GM21619 (cell line): ENCODE data around the gene GOLGA6C.
"Not testable (repeated sequence)": the region's sequence is repeated elsewhere in the genome, so short reads cannot be mapped to it uniquely, and the experiment has no call there.

Experiments used
- ATAC-seq: cut with Tn5 transposase; IDR thresholded peaks from one replicate; pipeline ENCODE4 v1.9.1; 2021; ENCODE audit not compliant: unreplicated experiment

The GOLGA6C gene

DNA sequence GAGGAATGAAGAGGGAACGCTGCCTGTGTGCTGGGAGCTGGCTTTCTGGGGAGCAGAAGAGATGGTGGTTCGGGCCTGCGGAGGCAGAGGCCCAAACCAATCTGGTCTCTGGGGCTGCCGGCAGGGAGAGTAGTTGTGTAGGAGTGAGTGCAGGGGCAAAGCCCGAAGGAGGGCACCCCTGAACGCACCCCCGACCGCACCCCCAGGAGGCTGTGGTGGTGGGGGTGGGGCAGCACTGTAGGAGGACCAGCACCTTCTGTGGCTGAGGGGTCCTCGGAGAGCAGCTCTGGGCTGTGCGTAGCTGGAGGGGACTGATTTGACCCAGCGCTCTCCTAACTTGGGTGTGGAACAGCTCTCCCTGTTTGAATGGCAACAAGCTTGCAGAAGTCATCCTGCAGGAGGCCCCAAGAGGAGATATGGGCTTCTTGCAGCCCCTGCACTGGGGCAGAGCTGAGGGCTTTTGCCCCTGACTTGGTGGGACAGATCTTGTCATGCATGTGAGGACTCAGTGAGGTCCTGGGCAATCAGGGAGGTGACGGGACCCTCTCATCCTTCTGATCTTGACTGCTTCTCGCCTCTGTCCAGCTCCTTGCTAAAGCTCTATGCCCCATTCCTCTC, 30.4 kb upstream of the GOLGA6C start:
- ATAC-seq = no peak

DNA sequence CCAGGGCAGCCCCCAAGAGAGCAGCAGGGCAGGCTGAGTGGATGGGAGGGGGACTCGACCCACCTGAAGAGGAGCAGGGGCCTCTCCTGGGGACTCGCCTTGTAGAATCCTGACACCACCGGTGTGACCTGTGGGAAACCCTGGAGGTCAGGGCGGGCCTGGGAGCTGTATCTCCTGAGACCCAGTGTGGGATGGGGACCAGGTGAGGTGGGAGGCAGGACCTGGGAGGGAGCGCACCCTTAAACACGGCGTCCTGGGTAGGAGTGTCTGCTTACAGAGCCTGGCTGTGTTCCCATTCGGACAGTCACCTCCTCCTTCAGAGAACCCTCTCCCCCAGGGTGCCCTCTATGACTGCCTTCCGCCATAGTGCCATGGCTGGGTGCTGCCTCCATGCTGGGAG, 29.3 kb upstream of the GOLGA6C start:
- no peak for ATAC-seq

DNA sequence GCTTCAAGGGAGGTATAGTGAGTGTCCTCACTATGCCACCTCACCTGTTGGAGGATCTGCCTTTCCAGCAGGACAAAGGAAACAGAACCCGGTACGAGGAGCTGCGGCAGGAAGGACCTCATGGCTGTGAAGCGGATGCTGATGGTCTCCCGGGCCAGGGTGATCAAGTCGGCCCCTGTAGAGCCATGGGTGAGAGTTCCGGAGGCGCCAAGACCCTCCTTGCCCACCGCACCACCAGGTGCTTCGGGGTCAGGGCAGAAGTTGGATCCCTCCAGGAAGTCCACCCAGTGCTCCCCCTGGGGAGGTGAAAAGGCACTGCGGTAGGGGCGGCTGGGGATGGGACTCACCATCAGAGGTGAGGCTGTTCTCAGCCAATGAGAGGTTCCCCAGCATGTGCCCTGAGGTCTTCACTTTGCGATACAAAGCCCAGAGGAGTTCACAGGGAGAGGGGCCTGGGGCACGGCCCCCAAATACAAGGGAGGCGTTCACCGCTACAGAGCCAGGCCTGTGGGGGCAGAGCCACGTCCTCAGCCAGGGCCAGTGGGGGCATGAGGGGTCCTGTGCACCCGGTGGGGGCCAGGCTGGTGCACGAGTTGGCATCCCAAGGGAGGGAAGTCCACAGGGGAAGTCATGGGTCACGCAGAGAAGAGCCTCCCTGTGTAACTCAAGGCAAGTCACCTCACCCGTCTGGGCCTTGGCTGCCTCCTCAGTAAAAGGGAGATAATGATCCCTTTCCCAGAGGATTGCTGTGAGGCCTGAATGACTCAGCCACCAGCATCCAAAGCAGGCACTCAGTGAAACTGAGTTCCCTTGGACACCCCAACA, 28.7 kb upstream of the GOLGA6C start:
- ATAC-seq = no peak

DNA sequence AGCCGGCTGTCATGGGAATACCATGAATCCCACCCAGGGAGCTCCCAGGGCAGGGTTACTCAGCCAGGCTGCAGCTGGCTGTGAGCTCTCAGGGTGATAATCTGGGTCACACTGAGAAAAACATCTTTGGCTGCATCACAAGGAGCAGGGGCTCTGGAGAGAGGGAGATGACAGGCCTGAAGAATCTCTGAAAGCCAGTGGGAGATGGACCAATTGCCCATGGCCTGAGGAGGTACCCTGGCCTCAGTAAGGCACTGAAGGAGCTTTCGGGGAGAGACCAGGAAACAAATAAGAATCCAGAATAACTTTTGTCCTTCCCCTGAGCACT, 28.2 kb upstream of the GOLGA6C start:
- ATAC-seq = no peak

DNA sequence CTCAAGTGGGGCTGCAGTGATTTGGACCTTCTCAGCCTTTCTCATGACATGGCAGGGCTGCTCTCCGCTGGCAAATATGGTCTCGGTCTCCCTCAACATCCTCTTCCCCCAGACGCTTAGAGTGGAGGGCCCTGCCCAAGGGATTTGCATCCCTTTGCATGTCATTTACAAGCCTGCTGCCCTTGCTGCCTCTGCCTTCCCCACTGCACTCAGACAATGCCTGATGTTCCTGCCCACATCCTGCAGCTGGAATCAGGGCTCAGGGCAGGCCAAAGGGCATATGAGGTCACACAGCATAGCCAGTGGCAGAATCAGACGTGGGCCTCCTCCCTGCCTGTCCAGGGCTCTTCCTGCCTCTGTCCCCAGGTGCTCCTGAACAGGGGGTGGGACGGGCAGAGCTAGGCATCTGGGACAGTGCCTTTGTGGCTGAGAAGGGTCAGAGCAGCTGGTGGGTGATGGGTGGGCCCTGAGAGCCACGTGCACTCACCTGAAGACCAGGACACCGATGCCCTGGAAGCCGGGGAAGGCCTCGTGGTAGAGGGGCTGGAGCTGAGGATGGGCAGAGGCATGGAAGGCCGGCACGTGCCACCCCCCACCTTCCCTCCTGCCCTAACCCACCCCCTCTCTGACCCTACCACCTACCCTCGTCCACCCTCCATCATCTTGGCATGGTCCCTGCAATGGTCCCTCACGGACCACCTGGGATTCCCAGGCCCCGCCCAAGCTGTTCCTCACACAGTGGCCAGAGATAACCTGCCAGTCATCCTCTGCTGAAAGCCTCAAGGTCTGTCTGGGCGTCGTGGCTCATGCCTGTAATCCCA, 27.4 kb upstream of the GOLGA6C start:
- no peak for ATAC-seq

DNA sequence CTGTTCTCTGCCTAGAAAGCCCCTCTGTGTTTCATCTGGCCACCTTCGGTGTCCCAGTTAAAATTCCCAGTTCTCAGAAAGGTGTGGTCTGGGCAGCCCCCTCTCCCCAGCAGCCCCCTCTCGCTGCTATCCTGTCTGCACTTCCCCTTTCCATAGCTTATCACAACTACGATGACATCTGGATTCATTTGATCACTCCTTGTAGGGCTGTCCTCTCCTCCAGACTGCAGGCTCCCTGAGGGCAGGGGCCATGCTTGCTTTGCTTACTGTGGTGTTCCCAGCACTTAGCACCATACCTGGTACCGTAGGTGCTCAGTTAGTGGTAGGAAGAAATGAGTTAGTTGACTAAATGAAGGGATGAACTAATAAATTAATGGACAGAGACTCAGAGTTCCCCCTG, 26.3 kb upstream of the GOLGA6C start:
- no peak for ATAC-seq

DNA sequence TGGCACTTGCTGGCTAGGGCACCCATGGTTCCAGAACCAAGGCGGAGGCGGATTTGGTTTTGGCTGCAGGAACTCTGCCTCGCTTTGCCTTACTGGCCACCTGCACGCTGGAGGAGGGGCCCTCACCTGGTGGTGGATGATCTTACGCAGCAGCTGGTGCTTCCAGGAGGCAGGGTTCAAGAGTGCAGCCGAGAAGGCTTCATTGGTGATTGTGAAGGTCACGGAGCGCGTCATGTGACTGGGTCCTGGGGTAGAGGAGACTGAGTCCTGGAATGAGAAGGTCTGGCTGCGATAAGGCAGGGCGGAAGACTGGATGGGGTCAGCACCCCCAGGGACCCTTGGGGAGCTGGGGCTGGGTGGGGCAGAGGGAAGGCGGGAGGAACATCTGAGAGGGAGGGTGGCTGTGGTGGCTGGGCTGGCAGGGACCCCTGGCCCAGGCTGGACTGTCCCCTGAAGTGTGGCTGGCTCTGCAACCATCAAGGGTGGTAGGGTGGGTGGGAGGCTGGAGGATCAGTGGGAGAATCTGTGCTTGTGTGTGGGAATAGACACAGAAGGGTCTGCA, 25.8 kb upstream of the GOLGA6C start:
- ATAC-seq = no peak

DNA sequence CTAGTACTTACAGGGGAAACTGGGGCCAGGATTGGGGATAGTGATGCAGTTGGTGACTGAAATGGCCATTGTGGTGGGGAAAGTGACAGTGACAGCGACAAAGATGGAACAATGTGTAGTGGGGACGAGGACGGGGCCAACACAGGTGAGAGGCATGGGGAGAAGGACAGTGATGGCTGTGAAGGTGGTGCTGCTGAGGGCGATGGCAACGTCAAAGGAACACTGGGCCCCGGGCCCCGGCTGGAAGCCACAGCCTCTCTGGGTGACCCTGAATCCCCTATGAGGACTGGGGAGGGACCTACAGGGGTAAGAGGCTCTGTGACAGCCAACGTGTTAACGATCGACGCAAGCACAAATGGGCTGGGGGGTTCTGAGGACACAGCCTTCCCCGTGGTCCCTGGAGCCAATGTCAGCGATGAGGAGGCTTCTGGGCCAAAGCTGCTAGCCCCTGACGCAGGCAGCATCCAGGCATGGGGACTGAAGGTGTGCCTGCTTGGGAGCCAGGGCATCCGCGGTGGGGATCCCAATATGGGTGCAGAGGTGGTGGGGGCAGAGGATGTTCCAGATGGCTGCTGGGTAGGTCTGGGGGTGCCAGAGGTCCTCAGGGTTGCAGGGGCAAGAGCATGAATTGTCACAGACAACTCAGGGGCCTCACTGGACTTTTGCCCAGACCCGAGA, 25.2 kb upstream of the GOLGA6C start:
- no peak for ATAC-seq

DNA sequence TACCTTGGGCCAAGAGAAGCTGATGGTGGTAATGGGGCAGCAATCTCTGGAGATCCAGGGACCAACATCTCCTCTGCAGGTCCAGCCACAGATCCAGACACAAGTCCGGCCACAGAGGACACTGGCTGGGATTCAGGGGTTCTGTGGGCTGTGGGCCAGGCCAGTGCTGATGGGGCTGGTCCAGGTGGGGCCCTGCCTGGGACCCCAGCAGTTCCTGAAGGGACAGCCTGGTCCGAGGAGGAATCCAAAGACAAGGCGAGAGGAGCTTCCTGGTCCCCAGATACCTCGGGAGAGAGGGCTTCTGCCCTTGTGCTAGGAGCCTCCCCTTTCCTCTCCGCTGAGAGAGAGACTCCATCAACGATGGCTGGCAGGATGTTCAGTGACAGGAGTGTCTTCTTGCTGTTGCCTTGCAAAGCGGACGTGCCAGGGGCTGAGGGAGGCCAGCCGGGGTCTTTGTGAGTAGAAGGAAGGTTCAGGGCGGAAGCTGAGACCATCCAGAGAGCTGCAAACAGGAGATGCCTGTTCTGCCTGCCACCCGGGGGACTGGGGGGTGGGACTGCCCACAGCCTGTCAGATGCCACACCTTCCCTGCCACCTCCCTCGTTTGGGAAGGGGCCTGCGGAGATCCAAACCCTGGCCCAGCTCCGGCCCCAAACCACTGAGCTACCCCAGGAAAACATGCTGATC, 24.5 kb upstream of the GOLGA6C start:
- ATAC-seq = no peak

DNA sequence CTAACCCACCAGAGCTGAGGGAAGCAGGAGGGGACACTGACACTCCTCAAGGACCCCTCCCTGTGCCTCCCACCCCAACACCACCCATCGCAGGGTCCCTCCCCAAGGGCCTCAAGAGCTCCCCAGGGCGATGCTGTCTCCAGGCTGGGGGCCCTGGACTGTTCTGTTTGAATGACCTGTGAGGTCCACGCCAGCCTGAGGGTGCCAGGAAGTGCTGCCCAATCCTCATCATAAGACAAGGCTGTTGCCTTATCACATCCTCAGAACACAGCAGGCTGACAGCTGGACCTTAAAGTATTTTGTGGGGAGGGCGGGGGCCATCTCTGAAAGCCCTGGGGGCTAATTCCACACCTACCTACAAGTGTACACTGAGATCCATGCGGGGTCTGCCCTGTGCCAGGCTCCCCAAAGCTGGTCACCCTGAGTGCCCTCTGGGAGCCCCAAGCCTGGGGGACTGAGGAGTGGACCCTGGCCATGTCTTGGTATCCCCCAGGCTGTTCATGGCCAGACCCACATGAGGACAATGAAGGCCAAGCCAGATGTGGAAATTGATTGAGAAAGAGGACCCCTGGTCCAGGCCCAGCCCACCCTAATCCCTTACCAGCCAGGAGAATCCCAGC, 23.8 kb upstream of the GOLGA6C start:
- no peak for ATAC-seq

DNA sequence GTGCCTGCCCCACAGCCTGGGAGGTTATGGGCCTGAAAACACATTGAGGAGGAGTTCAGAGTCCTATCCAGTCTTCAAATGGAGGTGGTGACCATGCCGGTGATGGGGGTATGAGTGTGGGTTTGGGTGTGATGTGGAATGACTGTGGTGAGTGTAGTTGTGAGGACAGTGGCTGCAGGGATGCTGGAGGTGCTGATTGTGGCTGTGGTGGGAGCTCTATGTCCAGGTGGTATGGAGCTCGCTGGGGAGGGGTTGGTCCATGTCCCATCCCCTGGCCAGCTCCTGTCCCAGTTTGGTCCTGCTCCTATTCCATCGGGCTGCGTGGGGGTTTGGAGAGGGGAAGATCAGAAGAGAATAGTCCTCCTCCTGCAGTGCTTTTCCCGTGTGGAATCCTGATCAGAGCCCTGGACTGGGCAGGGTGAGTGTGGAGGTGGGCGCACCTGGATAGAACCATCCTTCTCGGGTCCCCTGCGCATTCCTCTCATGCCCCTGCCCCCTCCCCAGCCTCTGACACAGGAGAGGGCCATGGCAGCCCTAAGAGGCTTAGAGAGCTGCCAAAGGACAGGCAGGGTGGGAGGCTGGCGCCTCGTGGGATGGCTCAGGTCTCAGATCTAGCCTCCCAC, 23.0 kb upstream of the GOLGA6C start:
- ATAC-seq = no peak

DNA sequence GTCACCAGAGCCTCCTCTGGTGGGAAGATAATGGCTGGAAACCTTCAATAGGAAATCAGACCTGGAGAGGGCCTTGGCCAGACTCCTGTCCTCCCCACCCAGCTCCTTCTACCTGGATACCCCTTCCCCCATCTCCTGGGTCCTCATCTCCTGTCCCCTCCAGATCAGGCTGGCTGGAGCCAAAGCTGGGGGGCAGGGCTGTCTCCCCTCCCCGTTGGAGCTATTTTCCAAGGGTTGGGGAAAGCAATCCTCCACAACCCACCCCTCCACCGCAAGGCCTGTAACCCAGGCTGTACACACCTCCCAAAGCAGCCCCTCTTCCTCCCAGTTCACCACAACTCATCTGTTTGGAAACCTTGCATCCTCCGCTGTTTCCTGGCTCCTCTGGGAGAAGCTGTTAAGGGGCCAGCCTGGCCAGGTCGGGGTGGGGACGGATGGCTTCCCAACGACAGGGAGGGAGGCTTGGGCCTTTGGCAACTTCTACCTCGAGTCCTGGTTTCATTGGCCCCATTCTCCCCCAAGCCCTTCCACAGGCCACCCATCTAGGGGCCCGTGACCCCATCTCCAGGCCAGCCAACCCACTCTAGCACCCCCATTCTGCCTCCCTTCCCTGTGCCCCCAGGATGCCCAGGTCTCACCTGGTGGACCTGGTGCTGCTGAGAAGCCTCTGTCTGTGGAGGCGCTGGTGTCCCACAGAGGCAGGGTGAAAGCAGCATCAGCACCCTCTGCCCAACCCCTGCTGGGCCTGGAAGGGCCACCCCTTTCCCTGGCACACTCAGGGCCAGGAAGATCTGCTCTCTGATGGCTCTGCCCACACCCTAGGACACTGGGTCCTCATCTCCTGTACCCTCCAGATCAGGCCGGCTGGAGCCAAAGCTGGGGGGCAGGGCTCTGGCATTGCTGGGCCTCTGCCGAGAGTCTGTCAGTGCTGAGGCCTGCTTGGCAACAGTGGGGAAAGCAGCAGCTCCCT, 22.1 kb upstream of the GOLGA6C start:
- ATAC-seq = no peak

DNA sequence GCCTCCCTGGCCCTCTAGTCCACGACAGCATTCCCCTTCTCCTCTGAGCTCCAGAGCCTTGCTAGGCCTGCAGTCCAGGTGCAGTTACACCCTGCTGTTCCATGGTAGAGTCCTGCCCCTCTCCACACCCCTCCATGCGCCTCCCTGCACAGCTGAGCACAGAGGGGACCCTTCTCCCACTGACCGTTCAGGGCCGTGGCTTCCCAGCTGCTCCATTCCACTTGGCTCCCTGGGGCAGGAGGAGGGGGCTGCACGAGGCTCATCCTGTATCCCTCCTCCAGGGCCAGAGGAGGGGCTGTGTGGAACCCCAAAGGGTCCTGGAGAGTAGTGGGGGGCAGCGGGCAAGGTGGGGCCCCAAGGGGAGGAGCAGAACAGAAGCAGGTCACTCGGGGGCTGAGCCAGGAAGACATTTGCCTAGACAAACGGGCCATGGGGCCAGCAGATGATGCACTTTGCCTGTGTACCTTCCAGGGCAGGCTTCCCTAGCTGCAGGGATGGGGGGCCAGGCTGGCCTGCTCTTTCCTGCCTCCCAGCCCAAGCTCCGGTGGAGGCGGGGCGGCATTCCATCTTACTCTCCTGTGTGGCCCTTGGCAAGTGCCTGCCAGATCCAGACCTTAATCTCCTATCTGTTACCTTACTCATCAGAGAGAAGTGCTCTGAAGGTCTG, 20.7 kb upstream of the GOLGA6C start:
- ATAC-seq = no peak

DNA sequence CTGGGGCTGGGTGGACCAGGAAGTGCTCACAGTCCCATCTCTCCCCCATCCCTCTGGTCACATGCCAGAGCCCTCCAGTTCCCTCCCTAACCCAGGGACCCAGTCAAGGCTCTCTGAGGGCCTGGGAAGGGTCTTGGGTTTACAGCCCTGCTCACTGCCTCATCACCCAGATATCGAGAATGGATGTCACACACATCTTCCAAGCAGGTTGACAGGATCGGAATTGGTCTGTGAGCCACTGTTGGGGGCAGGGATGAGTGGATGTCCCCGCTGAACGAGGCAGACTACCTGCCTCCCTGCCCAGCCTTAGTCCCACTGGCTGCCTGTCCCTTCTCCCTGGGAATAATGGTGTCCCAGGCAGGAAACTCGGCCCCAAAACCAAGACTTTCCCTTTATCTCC, 20.0 kb upstream of the GOLGA6C start:
- no peak for ATAC-seq

DNA sequence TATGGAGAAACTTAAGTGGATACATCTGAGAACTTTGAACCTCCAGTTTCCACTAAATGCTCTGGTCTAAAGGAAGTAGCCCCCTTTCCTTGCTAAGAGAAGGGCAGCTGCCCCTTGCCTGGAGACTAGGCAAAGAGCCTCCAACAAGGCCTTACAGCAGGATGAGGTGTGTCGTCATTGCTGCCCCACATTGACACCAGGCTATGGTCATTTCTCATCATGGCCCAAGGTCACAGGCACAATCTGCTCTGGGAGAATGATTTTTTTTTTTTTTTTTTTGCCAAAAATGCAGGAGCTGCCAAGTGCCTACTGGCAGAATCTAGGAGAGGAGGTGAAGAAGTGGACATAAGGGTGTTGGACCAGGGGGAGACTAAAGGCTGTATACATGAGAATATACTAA, 12.4 kb upstream of the GOLGA6C start:
- ATAC-seq = not testable (repeated sequence)

DNA sequence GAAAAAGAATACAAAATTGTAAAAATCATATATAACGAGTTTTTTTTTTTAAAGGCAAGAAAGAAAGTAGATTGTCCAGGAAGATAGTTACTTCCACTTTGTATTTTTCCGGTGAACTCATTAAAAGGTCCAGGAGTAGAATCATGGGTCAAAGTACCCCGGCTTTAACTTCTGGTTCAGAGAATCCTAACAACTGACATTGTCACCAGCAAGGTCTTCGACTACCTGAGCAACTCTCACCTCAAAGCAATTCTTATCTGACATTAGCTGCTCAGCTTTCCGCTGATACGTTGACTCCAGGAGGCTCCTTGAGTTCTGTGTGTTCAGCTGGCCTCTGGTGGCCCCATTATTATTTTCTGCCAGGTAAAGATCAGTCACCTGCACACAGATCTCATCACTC, 9.1 kb upstream of the GOLGA6C start:
- ATAC-seq = not testable (repeated sequence)

DNA sequence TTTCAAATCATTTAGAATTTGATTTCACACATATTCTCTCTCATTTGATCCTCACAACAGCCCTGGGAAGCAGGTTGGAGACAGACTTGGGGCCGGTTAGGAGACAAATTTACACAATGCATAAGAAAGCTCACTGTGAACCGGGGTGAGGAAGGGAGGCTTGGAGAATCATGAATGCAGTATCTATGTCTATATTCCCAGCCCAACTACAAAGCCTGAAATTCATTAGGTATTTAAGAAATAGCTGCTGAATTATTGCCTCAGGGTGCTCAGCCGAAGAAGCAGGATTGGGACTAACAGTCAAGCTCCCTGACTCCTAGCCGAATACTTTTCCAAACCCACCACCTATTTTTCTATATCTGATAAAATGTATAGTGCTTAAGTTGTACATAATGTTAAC, 8.4 kb upstream of the GOLGA6C start:
- no peak for ATAC-seq

DNA sequence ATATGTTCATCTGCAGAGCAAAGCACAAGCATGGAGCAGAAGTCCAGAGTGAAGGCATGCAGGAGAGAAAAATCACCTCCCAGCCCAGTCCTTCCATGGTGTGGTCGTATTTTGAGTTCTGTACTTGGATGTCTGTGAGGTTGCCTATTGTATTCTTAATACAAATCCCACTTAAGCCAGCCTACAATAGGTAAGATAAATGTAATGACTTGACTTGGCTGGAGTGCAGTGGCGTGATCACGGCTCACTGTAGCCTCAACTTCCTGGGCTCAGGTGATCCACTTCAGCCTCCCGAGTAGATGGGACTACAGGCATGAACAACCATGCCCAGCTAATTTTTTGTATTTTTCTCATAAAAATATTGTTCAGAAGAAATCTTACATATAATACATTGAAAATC, 6.8 kb upstream of the GOLGA6C start:
- not testable (repeated sequence) for ATAC-seq
